Measurements from ENCODE around the gene SLC22A4. TPM values are rescaled to one million over a fixed set of nuclear protein-coding genes. Genes with fewer than 3 reads are reported as not detected.

Gene SLC22A4
- polyA plus RNA-seq, 1 donor (not counting 4 experiments of a cell fraction or from before 2014, with no cell fraction given) = 1.4 TPM

- dilution Hi-C loops (cut with MboI; ENCODE audit: extremely low pct_ligation_motif_present, low sequenced_read_pairs) = no loop called here
- Histone ChIP-seq H3K27me3 (ENCODE audit: control insufficient read depth, extremely low read depth, insufficient read depth, low read length) (no peaks in the 10 kb centered on the region), H3K36me3 (ENCODE audit: control insufficient read depth in 2 of 2, extremely low read depth in 1 of 2, insufficient read depth in 2 of 2, low read length in 2 of 2) (peaks cover 0 to 2% of the 10 kb centered on the region in 2 experiments), H3K4me3 (ENCODE audit: control insufficient read depth in 2 of 3, extremely low read depth in 1 of 3, insufficient read depth in 2 of 3, low read depth in 1 of 3, low read length in 3 of 3) (no peak overlapping the region), H3K4me1 (ENCODE audit: control insufficient read depth, extremely low read depth, insufficient read depth, low read length) (peaks cover 17% of the 10 kb centered on the region), H4K20me1 (ENCODE audit: control insufficient read depth, extremely low read depth, insufficient read depth, low read length) (no peaks in the 10 kb centered on the region), H3K9ac (ENCODE audit: control insufficient read depth, extremely low read depth, insufficient read depth, low read length) (no peak overlapping the region), H2AFZ (ENCODE audit: control insufficient read depth, low read length) (no peak overlapping the region), H3K9me1 (ENCODE audit: control insufficient read depth, extremely low read depth, insufficient read depth, low read length) (peaks cover 3% of the 10 kb centered on the region), H3K4me2 (ENCODE audit: control insufficient read depth, extremely low read depth, insufficient read depth, low read depth, low read length) (no peak overlapping the region), H3K9me3 (ENCODE audit: control insufficient read depth, low read depth, low read length) (no peaks in the 10 kb centered on the region), H3K79me2 (ENCODE audit: control insufficient read depth, insufficient read depth, low read length) (no peaks in the 10 kb centered on the region), H3K27ac (ENCODE audit: control insufficient read depth, insufficient read depth, low read length) (no peak overlapping the region)
- DNase-seq (ENCODE audit: low read depth, low spot score) (no peak), FAIRE-seq (no peak)
- no peak for TF ChIP-seq EZH2 (IDR thresholded peaks at IDR 0.05; ENCODE audit: low read length)
- TF ChIP-seq, protein P1, sequence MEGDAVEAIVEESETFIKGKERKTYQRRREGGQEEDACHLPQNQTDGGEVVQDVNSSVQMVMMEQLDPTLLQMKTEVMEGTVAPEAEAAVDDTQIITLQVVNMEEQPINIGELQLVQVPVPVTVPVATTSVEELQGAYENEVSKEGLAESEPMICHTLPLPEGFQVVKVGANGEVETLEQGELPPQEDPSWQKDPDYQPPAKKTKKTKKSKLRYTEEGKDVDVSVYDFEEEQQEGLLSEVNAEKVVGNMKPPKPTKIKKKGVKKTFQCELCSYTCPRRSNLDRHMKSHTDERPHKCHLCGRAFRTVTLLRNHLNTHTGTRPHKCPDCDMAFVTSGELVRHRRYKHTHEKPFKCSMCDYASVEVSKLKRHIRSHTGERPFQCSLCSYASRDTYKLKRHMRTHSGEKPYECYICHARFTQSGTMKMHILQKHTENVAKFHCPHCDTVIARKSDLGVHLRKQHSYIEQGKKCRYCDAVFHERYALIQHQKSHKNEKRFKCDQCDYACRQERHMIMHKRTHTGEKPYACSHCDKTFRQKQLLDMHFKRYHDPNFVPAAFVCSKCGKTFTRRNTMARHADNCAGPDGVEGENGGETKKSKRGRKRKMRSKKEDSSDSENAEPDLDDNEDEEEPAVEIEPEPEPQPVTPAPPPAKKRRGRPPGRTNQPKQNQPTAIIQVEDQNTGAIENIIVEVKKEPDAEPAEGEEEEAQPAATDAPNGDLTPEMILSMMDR (optimal IDR thresholded peaks at IDR 0.05 in 1 of 3, IDR thresholded peaks at IDR 0.05 in 1 of 3, conservative IDR thresholded peaks at IDR 0.05 in 1 of 3; ENCODE audit: extremely low read depth in 1 of 3, insufficient read depth in 2 of 3, low read length in 3 of 3) = no peak
These were observed 16.0 kb upstream of the SLC22A4 start for GRCh38 chr5:132277971-132278853.

DNA sequence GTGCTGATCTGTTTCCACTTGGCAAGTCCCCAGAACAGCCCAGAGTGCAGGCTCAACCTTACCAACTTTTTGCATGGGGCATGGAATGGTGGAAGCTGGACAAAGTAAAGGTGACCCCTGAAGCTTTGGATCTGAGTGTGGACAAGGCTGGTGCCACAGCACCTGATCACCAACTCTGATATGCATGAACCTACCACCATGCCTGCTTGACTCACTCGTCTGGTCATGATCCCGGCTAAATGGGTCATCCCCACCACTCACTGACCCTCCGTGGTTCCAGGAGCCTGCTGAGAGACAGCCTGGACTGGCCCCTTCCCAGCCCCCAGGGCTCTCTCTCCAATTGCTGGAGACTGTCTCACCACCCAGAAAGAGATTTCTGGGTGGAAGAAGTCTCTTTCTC is 14.4 kb upstream of the SLC22A4 start:
- no peaks in the 10 kb centered on the region for H3K79me2 ChIP-seq (ENCODE audit: control insufficient read depth, insufficient read depth, low read length)
- H3K9me1 ChIP-seq (ENCODE audit: control insufficient read depth, extremely low read depth, insufficient read depth, low read length) = no peaks in the 10 kb centered on the region
- dilution Hi-C loops (cut with MboI; ENCODE audit: extremely low pct_ligation_motif_present, low sequenced_read_pairs) = no loop called here
- no peak overlapping the region for H3K27ac ChIP-seq (ENCODE audit: control insufficient read depth, insufficient read depth, low read length)
- TF ChIP-seq, protein P1 (optimal IDR thresholded peaks at IDR 0.05 in 1 of 3, IDR thresholded peaks at IDR 0.05 in 1 of 3, conservative IDR thresholded peaks at IDR 0.05 in 1 of 3; ENCODE audit: extremely low read depth in 1 of 3, insufficient read depth in 2 of 3, low read length in 3 of 3) = no peak
- TF ChIP-seq EZH2 (IDR thresholded peaks at IDR 0.05; ENCODE audit: low read length) = no peak
- H3K4me3 ChIP-seq (ENCODE audit: control insufficient read depth in 2 of 3, extremely low read depth in 1 of 3, insufficient read depth in 2 of 3, low read depth in 1 of 3, low read length in 3 of 3) = no peak overlapping the region
- no peak overlapping the region for H3K9ac ChIP-seq (ENCODE audit: control insufficient read depth, extremely low read depth, insufficient read depth, low read length)
- no peaks in the 10 kb centered on the region for H3K9me3 ChIP-seq (ENCODE audit: control insufficient read depth, low read depth, low read length)
- no peak overlapping the region for H3K4me2 ChIP-seq (ENCODE audit: control insufficient read depth, extremely low read depth, insufficient read depth, low read depth, low read length)
- peaks cover 2% of the 10 kb centered on the region for H3K4me1 ChIP-seq (ENCODE audit: control insufficient read depth, extremely low read depth, insufficient read depth, low read length)
- no peak for DNase-seq (ENCODE audit: low read depth, low spot score)
- no peak for FAIRE-seq
- no peaks in the 10 kb centered on the region for H3K27me3 ChIP-seq (ENCODE audit: control insufficient read depth, extremely low read depth, insufficient read depth, low read length)
- H2AFZ ChIP-seq (ENCODE audit: control insufficient read depth, low read length) = no peak overlapping the region
- no peaks in the 10 kb centered on the region for H4K20me1 ChIP-seq (ENCODE audit: control insufficient read depth, extremely low read depth, insufficient read depth, low read length)
- H3K36me3 ChIP-seq (ENCODE audit: control insufficient read depth in 2 of 2, extremely low read depth in 1 of 2, insufficient read depth in 2 of 2, low read length in 2 of 2) = peaks cover 0 to 2% of the 10 kb centered on the region in 2 experiments
